GM13977 (cell line): ENCODE results near the gene MYO5B.

Experiments
- DNase-seq: peaks from one replicate; pipeline ENCODE4 v3.0.0; 2012; ENCODE audit warnings: low spot score
- in situ Hi-C: fragments of 300-500 bp; cut with MboI; formaldehyde crosslinking; loops from one replicate; pipeline ENCODE4 v1.12.0; 2022; ENCODE audit warnings: low sequenced_read_pairs, low pct_unique_long_range_greater_than_20kb, mixed read lengths, inconsistent platforms; ENCODE audit not compliant: unreplicated experiment
- TF ChIP-seq, protein P1 (sequence below): IDR thresholded peaks from 2 replicates; pipeline ENCODE4 v1.5.1; 2012; ENCODE audit warnings: mild to moderate bottlenecking, control low read depth; ENCODE audit not compliant: insufficient read depth; ENCODE audit errors: extremely low read depth, missing control alignments

The MYO5B gene

DNA sequence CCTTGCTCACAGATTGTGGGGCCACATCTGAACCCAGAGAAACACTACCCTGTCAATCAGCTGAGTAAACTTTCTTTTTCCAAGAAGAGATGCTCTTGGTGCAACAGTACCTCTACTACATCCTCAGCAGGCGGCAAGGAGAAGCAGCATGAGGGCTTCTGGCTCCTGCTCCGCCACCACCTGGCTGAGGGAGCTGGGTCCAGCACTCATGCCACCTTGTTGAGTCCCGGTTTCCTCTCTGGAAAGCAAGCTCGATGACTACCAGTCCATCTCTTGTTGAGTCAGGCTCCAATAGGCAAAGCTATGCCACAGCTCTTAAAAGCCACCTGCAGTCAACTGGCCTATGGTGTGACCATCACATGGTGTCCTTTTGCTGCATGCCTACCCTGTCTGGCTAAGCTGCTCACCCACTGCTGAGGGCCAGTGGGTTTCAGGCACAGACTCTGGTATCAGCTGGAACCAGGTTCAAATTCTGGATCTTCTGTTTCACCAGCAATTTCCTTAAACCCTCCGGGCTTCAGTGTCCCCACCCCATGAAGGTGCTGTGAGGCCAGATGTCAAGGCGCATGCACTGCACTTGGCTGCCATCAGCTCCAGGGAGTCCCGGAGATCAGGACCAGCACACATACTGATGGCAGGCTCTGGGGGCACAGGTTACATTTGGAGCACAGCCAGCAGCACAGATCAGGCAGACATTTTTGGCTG is 339.1 kb downstream of the MYO5B start:
- TF ChIP-seq, protein P1, sequence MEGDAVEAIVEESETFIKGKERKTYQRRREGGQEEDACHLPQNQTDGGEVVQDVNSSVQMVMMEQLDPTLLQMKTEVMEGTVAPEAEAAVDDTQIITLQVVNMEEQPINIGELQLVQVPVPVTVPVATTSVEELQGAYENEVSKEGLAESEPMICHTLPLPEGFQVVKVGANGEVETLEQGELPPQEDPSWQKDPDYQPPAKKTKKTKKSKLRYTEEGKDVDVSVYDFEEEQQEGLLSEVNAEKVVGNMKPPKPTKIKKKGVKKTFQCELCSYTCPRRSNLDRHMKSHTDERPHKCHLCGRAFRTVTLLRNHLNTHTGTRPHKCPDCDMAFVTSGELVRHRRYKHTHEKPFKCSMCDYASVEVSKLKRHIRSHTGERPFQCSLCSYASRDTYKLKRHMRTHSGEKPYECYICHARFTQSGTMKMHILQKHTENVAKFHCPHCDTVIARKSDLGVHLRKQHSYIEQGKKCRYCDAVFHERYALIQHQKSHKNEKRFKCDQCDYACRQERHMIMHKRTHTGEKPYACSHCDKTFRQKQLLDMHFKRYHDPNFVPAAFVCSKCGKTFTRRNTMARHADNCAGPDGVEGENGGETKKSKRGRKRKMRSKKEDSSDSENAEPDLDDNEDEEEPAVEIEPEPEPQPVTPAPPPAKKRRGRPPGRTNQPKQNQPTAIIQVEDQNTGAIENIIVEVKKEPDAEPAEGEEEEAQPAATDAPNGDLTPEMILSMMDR = no peak
- no peak for DNase-seq
- in situ Hi-C loops = loop anchor here (10.0 kb wide), 1 partner anchor 351 kb away; no protein-coding TSS in a partner anchor

DNA sequence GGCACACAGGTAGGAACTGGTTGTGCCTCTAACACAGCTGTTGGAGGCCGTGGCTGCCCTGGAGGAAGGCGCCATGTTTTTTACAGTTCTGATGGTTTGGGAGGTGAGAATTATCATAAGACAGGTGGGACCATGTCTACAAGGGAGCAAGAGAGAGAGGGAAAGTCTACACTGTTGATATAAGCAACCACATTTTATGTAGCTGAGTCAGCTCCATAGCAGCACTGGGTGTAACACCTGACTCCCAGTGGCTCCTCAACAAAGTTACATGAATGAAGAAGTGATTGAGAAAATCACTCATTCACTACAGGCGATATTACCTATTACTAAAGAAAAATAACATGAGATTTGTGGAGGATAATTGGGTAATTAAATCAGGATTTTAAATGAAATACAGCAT is 340.3 kb downstream of the MYO5B start:
- in situ Hi-C loops = loop anchor here (10.0 kb wide), 1 partner anchor 350 kb away; no protein-coding TSS in a partner anchor
- TF ChIP-seq, protein P1 = no peak
- DNase-seq = no peak

DNA sequence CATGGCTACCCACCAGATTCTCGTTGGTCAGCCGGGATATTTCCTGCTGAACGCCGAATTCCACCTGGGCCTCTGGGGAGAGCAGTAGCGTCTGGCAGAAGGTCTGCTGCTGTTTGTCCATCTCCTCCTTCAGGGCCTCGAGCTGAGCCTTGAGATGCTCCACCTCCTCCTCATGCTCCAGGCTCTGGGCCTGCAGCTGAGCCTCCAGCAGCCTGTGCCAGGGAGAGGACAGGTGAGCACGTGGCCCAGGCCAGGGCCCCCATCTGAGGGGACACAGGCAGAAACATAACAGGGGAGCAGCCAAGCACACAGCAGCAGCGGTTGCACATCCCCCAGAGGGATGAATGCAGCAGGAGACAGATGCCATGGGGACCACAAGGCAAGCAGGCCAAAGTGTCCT is 341.5 kb downstream of the MYO5B start:
- TF ChIP-seq, protein P1 = no peak
- DNase-seq = no peak
- in situ Hi-C loops = loop anchor here (10.0 kb wide), 1 partner anchor 349 kb away; no protein-coding TSS in a partner anchor

DNA sequence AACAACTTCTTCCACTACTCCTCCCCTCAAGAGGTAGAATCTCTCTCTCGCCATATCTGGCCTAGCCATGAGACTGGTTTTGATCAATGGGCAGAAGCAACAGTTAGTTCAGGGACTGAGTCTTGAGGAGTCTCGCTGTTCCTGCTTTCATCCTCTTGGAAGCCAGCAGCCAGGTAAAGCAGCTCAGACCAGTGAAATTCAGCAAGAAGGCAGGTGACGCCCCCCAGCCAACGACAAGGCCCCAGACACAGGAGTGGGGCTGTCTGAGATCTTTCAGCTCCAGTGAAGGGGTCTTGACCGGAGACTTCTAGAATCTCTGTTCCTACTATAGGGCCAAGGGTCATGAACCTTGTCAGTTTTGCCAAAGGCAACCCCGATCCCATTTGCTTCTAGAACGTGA is 341.9 kb downstream of the MYO5B start:
- in situ Hi-C loops = loop anchor here (10.0 kb wide), 1 partner anchor 348 kb away; no protein-coding TSS in a partner anchor
- TF ChIP-seq, protein P1 = no peak
- DNase-seq = no peak

DNA sequence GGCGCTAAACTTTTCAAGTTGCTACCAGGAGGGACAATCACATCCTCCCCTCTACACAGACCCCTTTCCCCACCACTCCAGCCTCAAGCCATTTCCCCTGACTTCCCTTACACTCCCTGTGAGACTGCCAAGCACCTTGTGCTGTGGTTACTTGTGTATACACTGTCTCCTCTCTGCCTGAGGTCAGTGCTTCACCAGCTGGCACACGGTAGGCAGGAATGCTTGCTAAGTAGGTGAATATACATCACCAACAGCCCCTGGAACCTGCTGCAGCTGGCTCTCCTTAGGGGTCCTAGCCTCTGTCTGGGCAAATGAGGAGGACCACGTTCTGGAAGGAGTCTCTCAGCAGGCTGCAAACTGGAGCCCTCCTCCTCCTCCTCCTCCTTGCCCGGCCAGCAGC is 343.3 kb downstream of the MYO5B start:
- DNase-seq = no peak
- TF ChIP-seq, protein P1 = no peak
- in situ Hi-C loops = loop anchor here (10.0 kb wide), 1 partner anchor 347 kb away; no protein-coding TSS in a partner anchor

DNA sequence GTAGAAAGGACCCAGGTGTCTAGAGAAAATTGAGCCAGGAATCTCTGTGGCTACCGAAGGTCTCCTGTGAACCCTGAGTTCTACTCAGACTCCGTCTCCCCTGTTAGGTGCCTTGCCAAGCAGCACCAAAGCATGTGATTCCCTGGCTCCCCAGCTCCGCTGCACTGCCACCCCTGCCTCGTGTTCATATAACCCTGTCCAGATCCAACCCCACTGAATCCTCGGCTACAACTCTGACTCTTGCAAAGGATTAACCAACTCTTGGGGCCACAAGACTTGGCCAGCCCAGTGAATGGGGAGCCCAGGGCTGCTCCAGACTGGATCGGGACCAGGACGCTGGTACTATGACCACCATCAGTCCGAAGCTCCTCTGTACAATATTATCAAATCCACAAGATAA is 344.3 kb downstream of the MYO5B start:
- in situ Hi-C loops = loop anchor here (10.0 kb wide), 1 partner anchor 346 kb away; no protein-coding TSS in a partner anchor
- DNase-seq = no peak
- TF ChIP-seq, protein P1 = no peak
